Ishikawa (cell line): ENCODE results near the gene CCDC70.

ENCODE experiments used
- CEBPB ChIP-seq: IDR thresholded peaks from 2 replicates; pipeline ENCODE4 v1.6.1; 2012
- CREB1 ChIP-seq: IDR thresholded peaks from 2 replicates; pipeline ENCODE4 v1.6.1; 2012; ENCODE audit warnings: low read depth
- EGR1 ChIP-seq: IDR thresholded peaks from 2 replicates; pipeline ENCODE4 v1.6.1; 2012
- EP300 ChIP-seq: IDR thresholded peaks from 2 replicates; pipeline ENCODE4 v1.6.1; 2012; ENCODE audit warnings: borderline replicate concordance
- FOXM1 ChIP-seq: IDR thresholded peaks from 2 replicates; pipeline ENCODE4 v1.6.1; 2012; ENCODE audit warnings: low read depth, borderline replicate concordance
- RAD21 ChIP-seq: IDR thresholded peaks from 2 replicates; pipeline ENCODE4 v1.6.1; 2012; ENCODE audit warnings: low read depth
- TAF1 ChIP-seq: IDR thresholded peaks from 2 replicates; pipeline ENCODE4 v1.6.1; 2012; ENCODE audit warnings: low read depth, mild to moderate bottlenecking
- TCF12 ChIP-seq: IDR thresholded peaks from 2 replicates; pipeline ENCODE4 v1.6.1; 2012; ENCODE audit warnings: low read depth
- TEAD4 ChIP-seq: IDR thresholded peaks from 2 replicates; pipeline ENCODE4 v1.6.1; 2012
- USF1 ChIP-seq: IDR thresholded peaks from 2 replicates; pipeline ENCODE4 v1.6.1; 2012
- YY1 ChIP-seq: IDR thresholded peaks from 2 replicates; pipeline ENCODE4 v1.6.1; 2012; ENCODE audit warnings: low read depth
- ZBTB7A ChIP-seq: IDR thresholded peaks from 2 replicates; pipeline ENCODE4 v1.6.1; 2012; ENCODE audit warnings: low read depth
- TF ChIP-seq, protein P1 (sequence below): IDR thresholded peaks from 2 replicates; pipeline ENCODE4 v1.6.1; 2012; ENCODE audit warnings: low read depth, mild to moderate bottlenecking

DNA sequence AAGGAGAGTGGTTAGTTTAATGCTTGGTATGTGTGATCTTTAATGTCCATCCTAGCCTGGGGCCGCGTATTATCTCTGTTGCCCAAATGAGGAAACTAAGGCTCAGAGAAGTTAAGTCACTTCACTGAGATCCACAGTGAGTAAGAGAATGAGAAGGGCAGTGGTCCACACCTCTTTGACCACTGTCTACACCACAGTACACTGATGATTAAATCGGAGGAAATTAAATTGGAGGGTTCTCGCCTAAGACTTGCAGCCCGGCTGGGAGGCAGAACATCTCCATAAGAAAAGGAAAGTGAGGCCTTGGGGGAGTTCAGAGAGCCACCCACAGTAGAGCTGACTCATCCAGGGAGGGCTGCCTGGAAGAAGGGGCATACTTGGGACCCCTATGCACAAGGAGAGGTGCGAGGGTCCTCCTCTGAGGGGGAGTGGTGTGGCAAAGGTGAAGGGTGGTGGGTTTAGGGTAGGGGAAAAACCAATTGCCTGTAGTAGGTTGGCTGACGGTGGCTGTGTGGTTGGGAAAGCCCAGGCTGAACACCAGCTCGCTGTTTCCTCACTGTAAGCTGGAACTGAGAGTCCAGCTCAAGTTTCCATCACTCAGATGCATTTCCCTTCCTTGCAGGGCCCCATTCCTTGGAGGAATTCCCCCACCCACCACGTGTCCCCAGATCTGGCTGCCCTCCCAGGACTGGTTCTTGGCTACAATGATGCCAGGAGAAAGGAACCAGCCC, 42.8 kb upstream of the CCDC70 start:
- TF ChIP-seq, protein P1, sequence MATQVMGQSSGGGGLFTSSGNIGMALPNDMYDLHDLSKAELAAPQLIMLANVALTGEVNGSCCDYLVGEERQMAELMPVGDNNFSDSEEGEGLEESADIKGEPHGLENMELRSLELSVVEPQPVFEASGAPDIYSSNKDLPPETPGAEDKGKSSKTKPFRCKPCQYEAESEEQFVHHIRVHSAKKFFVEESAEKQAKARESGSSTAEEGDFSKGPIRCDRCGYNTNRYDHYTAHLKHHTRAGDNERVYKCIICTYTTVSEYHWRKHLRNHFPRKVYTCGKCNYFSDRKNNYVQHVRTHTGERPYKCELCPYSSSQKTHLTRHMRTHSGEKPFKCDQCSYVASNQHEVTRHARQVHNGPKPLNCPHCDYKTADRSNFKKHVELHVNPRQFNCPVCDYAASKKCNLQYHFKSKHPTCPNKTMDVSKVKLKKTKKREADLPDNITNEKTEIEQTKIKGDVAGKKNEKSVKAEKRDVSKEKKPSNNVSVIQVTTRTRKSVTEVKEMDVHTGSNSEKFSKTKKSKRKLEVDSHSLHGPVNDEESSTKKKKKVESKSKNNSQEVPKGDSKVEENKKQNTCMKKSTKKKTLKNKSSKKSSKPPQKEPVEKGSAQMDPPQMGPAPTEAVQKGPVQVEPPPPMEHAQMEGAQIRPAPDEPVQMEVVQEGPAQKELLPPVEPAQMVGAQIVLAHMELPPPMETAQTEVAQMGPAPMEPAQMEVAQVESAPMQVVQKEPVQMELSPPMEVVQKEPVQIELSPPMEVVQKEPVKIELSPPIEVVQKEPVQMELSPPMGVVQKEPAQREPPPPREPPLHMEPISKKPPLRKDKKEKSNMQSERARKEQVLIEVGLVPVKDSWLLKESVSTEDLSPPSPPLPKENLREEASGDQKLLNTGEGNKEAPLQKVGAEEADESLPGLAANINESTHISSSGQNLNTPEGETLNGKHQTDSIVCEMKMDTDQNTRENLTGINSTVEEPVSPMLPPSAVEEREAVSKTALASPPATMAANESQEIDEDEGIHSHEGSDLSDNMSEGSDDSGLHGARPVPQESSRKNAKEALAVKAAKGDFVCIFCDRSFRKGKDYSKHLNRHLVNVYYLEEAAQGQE, result no peak
- no peak for TF ChIP-seq ZBTB7A
- no peak for TF ChIP-seq TEAD4
- no peak for TF ChIP-seq USF1
- TF ChIP-seq RAD21, result no peak
- TF ChIP-seq EP300, result no peak
- no peak for TF ChIP-seq YY1
- TF ChIP-seq TAF1, result no peak
- TF ChIP-seq EGR1, result no peak
- TF ChIP-seq TCF12, result no peak
- no peak for TF ChIP-seq CREB1
- no peak for TF ChIP-seq CEBPB
- no peak for TF ChIP-seq FOXM1
